Naive thymus-derived CD8-positive, alpha-beta T cell (primary cell): ENCODE data around the gene RTP5. TPM values are rescaled to one million over a fixed set of nuclear protein-coding genes. Genes with fewer than 3 reads are reported as not detected.

Experiments
- ATAC-seq, 2 donors: fragments of 150-1000 bp; cut with Tn5 transposase in 1 of 2; sonication (Bioruptor Pico), chemical (Tn5 transposase) in 1 of 2; 1 replicate in 1 of 2; 2 replicates in 1 of 2; pipeline ENCODE4 v1.10.0; 2021; ENCODE audit warnings: mild to moderate bottlenecking in 2 of 2, moderate library complexity in 2 of 2
- POLR2A ChIA-PET: fragments of 350-600 bp; sonication (Branson Sonifier 250); formaldehyde crosslinking; loops from one replicate; lab custom pipeline; 2021; ENCODE audit warnings: antibody characterized with exemption; lab: Charles Lee
- DNase-seq, 10 donors: peaks; one replicate each; pipeline versions ENCODE4 v3.0.0 to v3.0.0-alpha.2; 2020 to 2022
- H3K27ac Mint-ChIP-seq, 10 donors: one replicate each; pipeline ENCODE4 v1.8.0; 2020 to 2022; ENCODE audit warnings: mild to moderate bottlenecking in 10 of 10, mixed read lengths in 10 of 10, moderate library complexity in 4 of 10, inconsistent platforms in 1 of 10
- H3K27me3 Mint-ChIP-seq, 5 donors: one replicate each; pipeline ENCODE4 v1.8.0; 2021 to 2022; ENCODE audit warnings: mixed read lengths in 5 of 5
- H3K36me3 Mint-ChIP-seq, 3 donors: one replicate each; pipeline ENCODE4 v1.8.0; 2020 to 2022; ENCODE audit warnings: mixed read lengths in 3 of 3, mild to moderate bottlenecking in 2 of 3, inconsistent platforms in 1 of 3
- H3K4me1 Mint-ChIP-seq, 4 donors: one replicate each; pipeline ENCODE4 v1.8.0; 2021 to 2022; ENCODE audit warnings: mixed read lengths in 4 of 4
- H3K4me3 Mint-ChIP-seq, 10 donors: one replicate each; pipeline ENCODE4 v1.8.0; 2020 to 2022; ENCODE audit warnings: mild to moderate bottlenecking in 10 of 10, mixed read lengths in 10 of 10, moderate library complexity in 6 of 10, inconsistent platforms in 1 of 10
- H3K9me3 Mint-ChIP-seq, 9 donors: one replicate each; pipeline ENCODE4 v1.8.0; 2020 to 2022; ENCODE audit warnings: mixed read lengths in 9 of 9, mild to moderate bottlenecking in 3 of 9, inconsistent platforms in 1 of 9, moderate library complexity in 1 of 9
- polyA plus RNA-seq, 3 donors: library from polyadenylated mRNA; unstranded; fragments of 300-500 nt; fragmentation: Illumina TruSeq; gene quantifications; one replicate each; pipeline ENCODE4 v1.2.3, GENCODE V29; 2021
- total RNA-seq, 8 experiments: library from RNA in 2 of 8; stranded (reverse) in 2 of 8; gene quantifications; one replicate each; pipeline ENCODE4 v1.2.3 and lab custom pipeline; 2021 to 2026

Gene RTP5
- total and polyA plus RNA-seq, 5 experiments from 2014 or later: not detected

DNA sequence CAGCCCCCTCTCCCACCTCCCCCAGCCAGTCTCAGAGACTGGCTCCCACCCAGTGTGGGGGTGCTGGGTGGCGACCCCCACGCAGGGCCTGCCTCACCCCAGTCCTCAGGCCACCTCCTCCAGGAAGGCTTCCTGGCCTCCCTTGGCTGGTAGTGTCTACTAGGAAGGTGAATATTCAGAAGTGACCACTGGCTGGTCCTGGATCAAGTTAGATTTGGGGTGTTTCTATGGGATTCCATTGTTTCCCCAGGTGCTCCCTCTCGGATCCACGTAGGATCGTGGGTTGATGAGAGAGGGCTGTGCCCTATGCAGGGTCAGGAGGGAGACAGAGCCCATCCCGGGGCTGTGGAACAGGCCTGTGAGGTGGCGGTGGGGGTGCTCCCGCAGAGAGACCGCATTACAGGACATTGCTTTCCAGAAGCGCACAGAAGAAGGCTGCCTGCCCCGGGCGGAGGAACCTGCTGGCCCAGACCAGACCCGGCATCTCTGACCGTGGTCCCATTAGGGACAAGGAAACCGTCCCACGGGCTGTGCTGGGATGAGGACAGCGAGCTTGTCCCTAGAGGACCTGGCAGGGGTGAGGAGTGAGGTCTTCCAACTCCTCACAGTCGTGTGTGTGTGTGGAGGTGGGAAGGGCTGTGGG lies 14.2 kb upstream of the RTP5 start:
- POLR2A ChIA-PET: no interaction called here
- no peaks in the 10 kb centered on the region for H3K36me3 Mint-ChIP-seq
- no peak for ATAC-seq
- no peaks in the 10 kb centered on the region for H3K9me3 Mint-ChIP-seq
- H3K4me1 Mint-ChIP-seq: peaks cover 4 to 19% (median 15%) of the 10 kb centered on the region in 4 donors
- peak overlapping the region in 1 of 10 donors; percentile 69 for H3K27ac Mint-ChIP-seq
- no peak overlapping the region for H3K4me3 Mint-ChIP-seq
- peak in 1 of 10 donors; percentile 42 for DNase-seq
- H3K27me3 Mint-ChIP-seq: peaks cover 0 to 1% (median 0%) of the 10 kb centered on the region in 5 donors

- POLR2A ChIA-PET: no interaction called here
- H3K27ac Mint-ChIP-seq: peak overlapping the region in 1 of 10 donors; percentile 69
- peaks cover 0 to 3% (median under 1%) of the 10 kb centered on the region in 5 donors for H3K27me3 Mint-ChIP-seq
- no peaks in the 10 kb centered on the region for H3K36me3 Mint-ChIP-seq
- peaks cover 4 to 21% (median 15%) of the 10 kb centered on the region in 4 donors for H3K4me1 Mint-ChIP-seq
- no peak for ATAC-seq
- DNase-seq: no peak
- no peaks in the 10 kb centered on the region for H3K9me3 Mint-ChIP-seq
- H3K4me3 Mint-ChIP-seq: peak overlapping the region in 1 of 10 donors; percentile 62
Measured at GRCh38 chr2:241855888-241856422, 13.6 kb upstream of the RTP5 start.

- no peak for ATAC-seq
- Mint-ChIP-seq H3K27me3 (peaks cover 10 to 15% (median 11%) of the 10 kb centered on the region in 5 donors), H3K4me1 (peaks cover 8 to 32% (median 23%) of the 10 kb centered on the region in 4 donors), H3K36me3 (no peaks in the 10 kb centered on the region), H3K9me3 (no peaks in the 10 kb centered on the region), H3K27ac (peak overlapping the region in 3 of 10 donors; percentile 60 to 74 (median 73)), H3K4me3 (peak overlapping the region in 2 of 10 donors; percentile 39 to 62)
- DNase-seq: no peak
- POLR2A ChIA-PET: no interaction called here
Measured at GRCh38 chr2:241857041-241857541, 12.4 kb upstream of the RTP5 start.

- ATAC-seq: no peak
- POLR2A ChIA-PET: no interaction called here
- peak overlapping the region in 4 of 10 donors; percentile 4 to 81 (median 48) for H3K27ac Mint-ChIP-seq
- H3K9me3 Mint-ChIP-seq: no peaks in the 10 kb centered on the region
- peak overlapping the region in 9 of 10 donors; percentile 24 to 85 (median 57) for H3K4me3 Mint-ChIP-seq
- peaks cover 10 to 18% (median 16%) of the 10 kb centered on the region in 5 donors for H3K27me3 Mint-ChIP-seq
- no peak for DNase-seq
- H3K36me3 Mint-ChIP-seq: no peaks in the 10 kb centered on the region
- H3K4me1 Mint-ChIP-seq: peaks cover 8 to 32% (median 23%) of the 10 kb centered on the region in 4 donors
Measured at GRCh38 chr2:241857572-241858121, 11.9 kb upstream of the RTP5 start.

- peak within 1 kb of the TSS; percentile 76 to 97 (median 86) for H3K27ac Mint-ChIP-seq
Measured at GRCh38 chr2:241858206-241859016, 11.1 kb upstream of the RTP5 start, which contains the start of gene PDCD1. Gene PDCD1, minus strand, starts transcription at chr2:241858894. Its CDS starts 56 bp downstream, at chr2:241858838.

DNA sequence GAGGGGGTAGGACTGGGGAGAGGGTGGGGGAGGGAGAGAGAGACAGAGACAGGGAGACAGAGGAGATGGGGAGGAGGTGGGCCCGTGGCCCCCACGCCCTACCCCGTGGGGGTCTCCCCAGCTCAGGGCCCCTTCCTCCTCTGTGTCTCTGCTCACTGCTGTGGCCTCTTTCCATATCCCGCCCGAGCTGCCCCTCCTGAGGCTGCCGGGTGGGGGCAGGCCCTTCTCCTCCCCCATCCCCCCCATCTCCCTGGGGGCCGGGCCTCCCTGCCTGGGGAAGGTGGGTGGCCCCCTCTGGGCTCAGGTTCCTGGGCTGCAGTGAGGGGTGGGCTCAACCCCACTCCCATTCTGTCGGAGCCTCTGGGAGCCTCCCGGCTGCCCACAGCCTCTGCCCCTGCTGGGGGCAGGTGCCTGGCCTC lies 10.5 kb upstream of the RTP5 start:
- Mint-ChIP-seq H3K4me1 (peaks cover 11 to 37% (median 31%) of the 10 kb centered on the region in 4 donors), H3K27me3 (peaks cover 10 to 27% (median 22%) of the 10 kb centered on the region in 5 donors), H3K27ac (peak overlapping the region in 1 of 10 donors; percentile 97), H3K4me3 (peak overlapping the region in 5 of 10 donors; percentile 84 to 93 (median 91)), H3K9me3 (no peaks in the 10 kb centered on the region), H3K36me3 (no peaks in the 10 kb centered on the region)
- DNase-seq (no peak), ATAC-seq (peak; percentile 14 to 33)
- POLR2A ChIA-PET: interaction anchor here (0.8 to 1.2 kb wide), 2 partner anchors 9 to 14 kb away, joined by 3 to 7 read pairs; no protein-coding TSS in a partner anchor

More at GRCh38 chr2:241858206-241859016, 11.1 kb upstream of the RTP5 start, which contains the start of gene PDCD1:
- POLR2A ChIA-PET: no interaction called here
- no peaks in the 10 kb centered on the region for H3K9me3 Mint-ChIP-seq
- H3K4me1 Mint-ChIP-seq: peaks cover 10 to 35% (median 27%) of the 10 kb centered on the region in 4 donors
- peaks cover 10 to 24% (median 18%) of the 10 kb centered on the region in 5 donors for H3K27me3 Mint-ChIP-seq
- peak in 2 of 10 donors; percentile 31 to 34 for DNase-seq
- ATAC-seq: peak; percentile 59 to 74
- no peaks in the 10 kb centered on the region for H3K36me3 Mint-ChIP-seq
- H3K4me3 Mint-ChIP-seq: peak within 1 kb of the TSS; percentile 73 to 93 (median 88)

DNA sequence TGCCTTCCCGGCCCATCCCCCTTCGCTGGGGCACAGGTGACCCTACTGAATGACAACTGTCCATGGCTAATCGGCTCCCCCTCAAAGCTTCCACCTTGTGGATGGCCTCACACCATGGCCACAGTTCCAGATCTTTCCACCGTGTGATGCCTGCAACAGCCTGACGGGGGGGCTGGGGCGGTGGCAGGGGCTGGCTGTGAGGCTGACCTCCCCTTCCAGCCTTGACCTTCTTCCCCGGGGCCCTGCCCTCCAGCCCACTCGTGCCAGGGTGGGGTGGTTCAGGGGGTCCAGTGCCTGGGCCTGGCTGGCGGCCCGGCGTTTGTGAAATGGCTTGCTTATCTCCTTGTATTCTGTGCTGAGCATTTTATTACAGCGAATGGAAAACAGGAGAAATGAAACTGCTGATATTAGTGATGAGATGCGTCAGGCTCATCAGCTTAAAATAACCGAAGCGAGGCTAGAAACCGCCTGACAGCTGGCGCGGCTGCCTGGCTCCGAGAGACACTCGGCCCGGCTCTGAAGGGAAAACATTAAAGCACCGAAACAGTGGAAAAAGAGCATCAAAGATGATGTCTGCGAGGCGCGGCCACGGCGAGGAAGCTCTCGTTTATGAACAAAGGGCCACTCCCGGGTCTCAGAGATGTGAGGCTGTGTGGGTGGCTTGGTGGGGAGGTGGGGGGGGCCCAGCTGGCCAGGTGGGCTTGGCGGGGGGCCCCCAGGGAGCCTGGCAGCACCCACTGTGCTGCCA lies 9.9 kb upstream of the RTP5 start:
- Mint-ChIP-seq H3K36me3 (no peaks in the 10 kb centered on the region), H3K27me3 (peaks cover 14 to 33% (median 28%) of the 10 kb centered on the region in 5 donors), H3K27ac (peak overlapping the region; percentile 76 to 97 (median 86)), H3K4me3 (peak overlapping the region; percentile 73 to 93 (median 88)), H3K9me3 (no peaks in the 10 kb centered on the region), H3K4me1 (peaks cover 17 to 43% (median 36%) of the 10 kb centered on the region in 4 donors)
- peak in 2 of 10 donors; percentile 26 to 30 for DNase-seq
- POLR2A ChIA-PET: interaction anchor here (0.5 to 1.2 kb wide), 3 partner anchors 8 to 153 kb away, joined by 3 to 7 read pairs (median 3); no protein-coding TSS in a partner anchor
- ATAC-seq: peak; percentile 45 to 75

DNA sequence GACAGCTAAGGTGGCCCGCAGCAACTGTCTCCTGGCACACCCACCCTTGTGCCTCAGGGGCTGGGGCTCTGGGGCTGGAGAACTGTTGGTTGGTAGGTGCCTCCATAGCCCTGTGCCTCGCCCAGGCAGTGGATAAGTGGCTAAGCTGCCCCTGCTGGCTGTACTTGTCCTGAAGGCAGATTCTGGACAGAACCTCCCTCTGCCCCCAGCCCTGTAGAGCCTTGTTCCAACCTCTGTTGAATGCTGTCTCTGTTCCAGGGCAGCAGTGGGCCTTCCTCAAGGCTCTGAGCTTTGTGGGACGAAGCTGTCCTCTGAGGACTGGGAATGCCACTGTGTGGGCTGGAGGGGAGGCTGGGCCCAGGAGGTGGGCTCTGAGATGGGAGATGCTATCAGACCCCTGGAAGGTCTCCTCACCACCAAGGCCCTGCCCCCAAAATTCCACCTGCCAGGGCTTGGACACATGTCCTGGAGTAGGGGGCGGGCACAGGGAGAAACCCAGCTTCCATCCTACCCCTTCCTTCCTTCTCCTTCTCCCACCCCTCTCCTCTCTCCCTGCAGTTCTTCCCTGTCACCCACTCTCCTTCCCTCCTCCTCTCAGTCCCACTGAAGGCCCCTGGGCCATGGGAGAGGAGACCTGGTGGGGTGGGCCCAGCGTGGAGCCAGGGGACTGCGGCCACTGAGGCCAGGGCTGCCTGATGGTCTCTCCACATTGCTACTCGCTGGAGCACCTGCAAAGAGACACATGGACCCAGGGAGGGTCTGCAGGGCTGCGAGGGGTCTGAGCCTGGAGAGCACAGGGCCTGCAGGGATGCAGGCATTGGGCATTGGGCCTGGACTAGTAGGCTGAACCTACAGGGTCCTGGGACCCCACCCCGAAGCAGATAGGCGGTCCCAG lies 9.1 kb upstream of the RTP5 start:
- Mint-ChIP-seq H3K27me3 (peaks cover 22 to 40% (median 36%) of the 10 kb centered on the region in 5 donors), H3K27ac (peak overlapping the region in 3 of 10 donors; percentile 36 to 88 (median 76)), H3K9me3 (no peaks in the 10 kb centered on the region), H3K36me3 (no peaks in the 10 kb centered on the region), H3K4me1 (peaks cover 25 to 51% (median 43%) of the 10 kb centered on the region in 4 donors), H3K4me3 (peak overlapping the region in 4 of 10 donors; percentile 8 to 91 (median 55))
- ATAC-seq (peak; percentile 24 to 60), DNase-seq (peak in 1 of 10 donors; percentile 31)
- POLR2A ChIA-PET: interaction anchor here (0.5 to 1.2 kb wide), 2 partner anchors 16 to 154 kb away, joined by 3 to 7 read pairs; no protein-coding TSS in a partner anchor

- no peak for DNase-seq
- peaks cover 25 to 46% (median 42%) of the 10 kb centered on the region in 5 donors for H3K27me3 Mint-ChIP-seq
- POLR2A ChIA-PET: no interaction called here
- H3K9me3 Mint-ChIP-seq: no peaks in the 10 kb centered on the region
- peaks cover 30 to 56% (median 49%) of the 10 kb centered on the region in 4 donors for H3K4me1 Mint-ChIP-seq
- no peaks in the 10 kb centered on the region for H3K36me3 Mint-ChIP-seq
- no peak for ATAC-seq
- peak overlapping the region in 6 of 10 donors; percentile 0 to 61 (median 31) for H3K4me3 Mint-ChIP-seq
- peak overlapping the region in 5 of 10 donors; percentile 36 to 85 (median 83) for H3K27ac Mint-ChIP-seq
Measured at GRCh38 chr2:241861264-241861663, 8.3 kb upstream of the RTP5 start.

DNA sequence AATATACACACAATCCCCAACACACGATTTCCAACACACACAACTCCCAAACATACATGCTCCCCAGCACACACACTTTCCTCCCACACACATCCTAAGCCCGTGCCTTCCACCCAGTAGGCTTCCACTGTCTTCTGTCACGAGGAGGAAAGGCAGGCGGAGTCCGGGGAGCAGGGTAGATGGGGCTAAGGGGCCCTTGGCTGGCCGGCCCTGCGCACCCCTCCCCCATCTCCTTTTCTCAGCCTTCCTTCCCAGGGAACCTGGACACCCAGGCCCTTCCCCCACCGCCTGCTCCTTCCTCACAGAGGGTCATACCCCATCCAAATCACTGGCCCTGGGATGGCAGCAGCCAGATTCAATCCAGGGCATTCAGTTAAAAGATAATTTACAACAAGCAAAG lies 7.4 kb upstream of the RTP5 start:
- H3K4me1 Mint-ChIP-seq: peaks cover 30 to 60% (median 52%) of the 10 kb centered on the region in 4 donors
- ATAC-seq: no peak
- DNase-seq: no peak
- no peaks in the 10 kb centered on the region for H3K9me3 Mint-ChIP-seq
- H3K4me3 Mint-ChIP-seq: peak overlapping the region in 1 of 10 donors; percentile 9
- H3K27ac Mint-ChIP-seq: peak overlapping the region in 2 of 10 donors; percentile 47 to 66
- POLR2A ChIA-PET: no interaction called here
- H3K36me3 Mint-ChIP-seq: no peaks in the 10 kb centered on the region
- peaks cover 25 to 46% (median 42%) of the 10 kb centered on the region in 5 donors for H3K27me3 Mint-ChIP-seq
